Measurements from ENCODE around the gene TMEM259.

Gene TMEM259

GRCh38 chr19:1015061-1015781 lies 5.7 kb downstream of the TMEM259 start:
- DNase-seq: no peak

GRCh38 chr19:1014161-1015060 lies 6.5 kb downstream of the TMEM259 start:
- DNase-seq: no peak

GRCh38 chr19:1013218-1013617 lies 7.7 kb downstream of the TMEM259 start:
- DNase-seq: no peak

GRCh38 chr19:1012334-1012733 lies 8.6 kb downstream of the TMEM259 start:
- DNase-seq: no peak

- DNase-seq: no peak
Observed at GRCh38 chr19:1011831-1012333, 9.0 kb downstream of the TMEM259 start.

- DNase-seq: no peak
Observed at GRCh38 chr19:1010586-1011510, 10.1 kb downstream of the TMEM259 start.

GRCh38 chr19:1009981-1010538 lies 10.9 kb downstream of the TMEM259 start:
- no peak for DNase-seq

GRCh38 chr19:1009041-1009980 lies 11.6 kb downstream of the TMEM259 start:
- no peak for DNase-seq

GRCh38 chr19:1008268-1009040 lies 12.5 kb downstream of the TMEM259 start:
- DNase-seq: no peak

- no peak for DNase-seq
Observed at GRCh38 chr19:1007399-1008251, 13.3 kb downstream of the TMEM259 start.

- no peak for DNase-seq
Observed at GRCh38 chr19:1006711-1007398, 14.1 kb downstream of the TMEM259 start.

GRCh38 chr19:1004803-1005664 lies 15.9 kb downstream of the TMEM259 start:
- no peak for DNase-seq

GRCh38 chr19:1004204-1004802 lies 16.6 kb downstream of the TMEM259 start:
- no peak for DNase-seq

GRCh38 chr19:1003283-1003682 lies 17.6 kb downstream of the TMEM259 start:
- no peak for DNase-seq

GRCh38 chr19:1002600-1002999 lies 18.3 kb downstream of the TMEM259 start:
- no peak for DNase-seq

- no peak for DNase-seq
Observed at GRCh38 chr19:1001538-1002166, 19.3 kb downstream of the TMEM259 start.

All from midbrain (tissue), 1 donor.